K562 (cell line): ENCODE measurements around the gene ARPC4. TPM values are rescaled to one million over a fixed set of nuclear protein-coding genes. Genes with fewer than 3 reads are reported as not detected.
A peak's percentile ranks its signal among the peaks of the same experiment; 100 is the strongest.

Experiments
- ATAC-seq: fragments of 200-7000 bp; cut with Tn5 transposase; 3 replicates; pipeline ENCODE4 v1.9.1; 2020; ENCODE audit warnings: moderate library complexity
- BruUV-seq: library from RNA; stranded (reverse); fragments of 400-500 nt; replicated peaks from 2 replicates; lab custom pipeline; 2021; lab: Mats Ljungman, UMichigan
- CTCF ChIA-PET: fragments of 300-600 bp; formaldehyde crosslinking; extraction: SDS; loops from one replicate; lab custom pipeline; 2021; ENCODE audit warnings: low intra/inter-chr PET ratio; lab: Yijun Ruan, JAX
- POLR2A ChIA-PET: fragments of 300-600, 350-650 bp; sonication (Branson Sonifier 250); formaldehyde crosslinking; extraction: SDS; loops from one replicate; lab custom pipeline; 2021; ENCODE audit warnings: antibody characterized with exemption, inconsistent platforms; lab: Yijun Ruan, JAX
- DNase-seq, 4 experiments: peaks; one replicate each; pipeline versions ENCODE4 v3.0.0 to v3.0.0-alpha.2; 2011 to 2018; ENCODE audit warnings: low spot score in 3 of 4, mixed read lengths in 3 of 4; ENCODE audit errors: extremely low read depth in 1 of 4
- FAIRE-seq: peaks from 2 replicates; lab custom pipeline; 2011; peaks lifted over from hg19 to GRCh38; lab: Jason Lieb, UNC
- H2AFZ ChIP-seq: 2 replicates; pipeline ENCODE4 v1.6.0; 2011; ENCODE audit warnings: low read depth, low read length, control low read depth, inconsistent platforms
- H3K27ac ChIP-seq: fragments of 200-600 bp; 3 replicates; pipeline ENCODE4 v1.8.0; 2011; ENCODE audit warnings: low read depth, mild to moderate bottlenecking, control low read depth, inconsistent platforms, low read length, moderate library complexity, mixed read lengths; ENCODE audit errors: extremely low read depth
- H3K27me3 ChIP-seq, 2 experiments: fragments of 300-600 bp in 1 of 2; 2 replicates in 1 of 2; 3 replicates in 1 of 2; pipeline versions ENCODE4 v1.6.0 to v1.8.0; 2011; ENCODE audit warnings: inconsistent platforms in 2 of 2, low read length in 2 of 2, mild to moderate bottlenecking in 1 of 2, mixed read lengths in 1 of 2, moderate library complexity in 1 of 2; ENCODE audit not compliant: control insufficient read depth in 2 of 2, insufficient read depth in 2 of 2
- H3K36me3 ChIP-seq: fragments of 300-600 bp; 3 replicates; pipeline ENCODE4 v1.8.0; 2011; ENCODE audit warnings: mild to moderate bottlenecking, low read length, inconsistent platforms; ENCODE audit not compliant: control insufficient read depth, insufficient read depth
- H3K4me1 ChIP-seq, 2 experiments: fragments of 200-600 bp in 1 of 2; replicated peaks in 1 of 2; 2 replicates in 1 of 2; 3 replicates in 1 of 2; pipeline versions ENCODE4 v1.5.1 to v1.8.0; 2011; ENCODE audit warnings: inconsistent platforms in 2 of 2, low read length in 2 of 2, mild to moderate bottlenecking in 1 of 2, mixed read lengths in 1 of 2, moderate library complexity in 1 of 2; ENCODE audit not compliant: control insufficient read depth in 2 of 2, insufficient read depth in 2 of 2
- H3K4me2 ChIP-seq: 2 replicates; pipeline ENCODE4 v1.6.1; 2011; ENCODE audit warnings: low read length, control low read depth, inconsistent platforms, mixed read lengths; ENCODE audit not compliant: insufficient read depth
- H3K4me3 ChIP-seq: fragments of 200-600 bp; sonication (generic), shearing (Covaris generic); 2 replicates; pipeline ENCODE4 v1.5.1; 2016; ENCODE audit warnings: control low read depth, inconsistent platforms
- H3K79me2 ChIP-seq: fragments of 200-600 bp; 3 replicates; pipeline ENCODE4 v1.8.0; 2011; ENCODE audit warnings: low read length, inconsistent platforms; ENCODE audit not compliant: control insufficient read depth, insufficient read depth
- H3K9ac ChIP-seq, 2 experiments: 2 replicates each; pipeline versions ENCODE4 v1.6.0 to v1.6.1; 2011; ENCODE audit warnings: low read depth in 2 of 2, low read length in 2 of 2, control low read depth in 1 of 2, inconsistent platforms in 1 of 2, mild to moderate bottlenecking in 1 of 2, mixed read lengths in 1 of 2; ENCODE audit not compliant: insufficient read depth in 1 of 2
- H3K9me1 ChIP-seq: one replicate; pipeline ENCODE4 v1.6.0; 2011; ENCODE audit warnings: inconsistent platforms, mild to moderate bottlenecking, low read length, moderate library complexity; ENCODE audit not compliant: control insufficient read depth, insufficient read depth
- H3K9me3 ChIP-seq: replicated peaks from 2 replicates; pipeline ENCODE4 v1.5.1; 2011; ENCODE audit warnings: low read depth, low read length, inconsistent platforms; ENCODE audit not compliant: control insufficient read depth, insufficient read depth
- H4K20me1 ChIP-seq: replicated peaks from 2 replicates; pipeline ENCODE4 v1.6.1; 2011; ENCODE audit warnings: low read length, inconsistent platforms, mixed read lengths; ENCODE audit not compliant: control insufficient read depth, insufficient read depth
- PATZ1 ChIP-seq: fragments of 250-450 bp; sonication (Bioruptor Pico); IDR thresholded peaks from 2 replicates; pipeline ENCODE4 v1.5.0; 2020; ENCODE audit warnings: mild to moderate bottlenecking, borderline replicate concordance
- RBFOX2 ChIP-seq: fragments of 200-400 bp; formaldehyde crosslinking; IDR thresholded peaks from 2 replicates; pipeline ENCODE4 v1.6.1; 2017; ENCODE audit warnings: low read depth, mild to moderate bottlenecking, low read length, moderate library complexity
- WGBS: fragments of 100-300 bp; shearing (Covaris generic); methylation state at CpG from one replicate; pipeline ENCODE4 v1.1.6; 2016; ENCODE audit warnings: low coverage, mixed read lengths; ENCODE audit not compliant: insufficient coverage; ENCODE audit errors: missing lambda C conversion rate; 5-methylcytosine and 5-hydroxymethylcytosine counted together
- in situ Hi-C: fragments of 300-500 bp; cut with MboI; formaldehyde crosslinking; loops from 4 replicates; pipeline ENCODE4 v1.15.0; 2018; ENCODE audit warnings: inconsistent platforms, mixed read lengths
- intact Hi-C: fragments of 100-400 bp; cut with micrococcal nuclease; formaldehyde crosslinking; loops from 2 replicates; pipeline ENCODE4 v1.14.2; 2022
- polyA plus RNA-seq, 8 experiments: library from polyadenylated mRNA; depleted of rRNA in 4 of 8; stranded (reverse) in 5 of 8; unstranded in 3 of 8; fragments of >200 nt; fragmentation: Nextera tagmentation in 2 of 8; fragmentation: Illumina TruSeq in 1 of 8; extraction: Ambion mirVana in 2 of 8; extraction: Trizol in 1 of 8; gene quantifications; 2 replicates each; pipeline versions ENCODE4 v1.2.1 to v1.2.3, GENCODE V29; 2011 to 2014; ENCODE audit warnings: inconsistent platforms in 1 of 8, missing spikeins in 1 of 8
- total RNA-seq, 7 experiments: library from RNA; depleted of rRNA in 6 of 7; stranded (reverse); fragments of >200 nt in 6 of 7; fragmentation: Illumina TruSeq in 2 of 7; extraction: Trizol in 2 of 7; gene quantifications; 2 replicates each; pipeline versions ENCODE4 v1.2.1 to v1.2.3, GENCODE V29; 2011 to 2021; ENCODE audit warnings: low replicate concordance in 1 of 7

ARPC4 gene
- total and polyA plus RNA-seq, 9 of the 15 experiments (the other 6 are each of a cell fraction or from before 2014, with no cell fraction given): 20.1 to 153 (median 119) TPM

GRCh38 chr3:9833078-9833477 lies 40.2 kb downstream of the ARPC4 start:
- Histone ChIP-seq H3K36me3 (peaks cover 84% of the 10 kb centered on the region), H2AFZ (no peak overlapping the region), H3K9me1 (no peaks in the 10 kb centered on the region), H3K27ac (no peak overlapping the region), H3K4me2 (no peak overlapping the region), H3K9me3 (no peaks in the 10 kb centered on the region), H3K4me1 (peaks cover 0 to 11% of the 10 kb centered on the region in 2 experiments; a peak in 2 of 5 replicates), H3K79me2 (no peaks in the 10 kb centered on the region), H3K27me3 (no peaks in the 10 kb centered on the region), H3K9ac (peak overlapping the region in 1 of 2 experiments; percentile 10; a peak in 1 of 4 replicates), H3K4me3 (no peak overlapping the region), H4K20me1 (peaks cover 4% of the 10 kb centered on the region; the same call in 1 of the 2 replicates)
- no peak for TF ChIP-seq PATZ1 (CRISPR knock-in tag)
- peak; percentile 40; the same call in 1 of the 2 replicates for TF ChIP-seq RBFOX2
- POLR2A ChIA-PET: interaction anchor here (0.7 to 1.6 kb wide), 3 partner anchors 11 to 52 kb away, joined by 3 to 7 read pairs (median 3); partner anchors contain the start of gene RPUSD3
- 91% methylated on average over 7 of the region's 9 CpGs for WGBS
- FAIRE-seq: no peak
- no peak for ATAC-seq
- intact Hi-C loops (no loop called here), in situ Hi-C loops (loop anchor here (25.0 kb wide), 1 partner anchor 904 kb away; no protein-coding TSS in a partner anchor)
- DNase-seq: no peak
- CTCF ChIA-PET: no interaction called here
- BruUV-seq: no TSS peak
